ENCODE data around the gene HCST.

DNA sequence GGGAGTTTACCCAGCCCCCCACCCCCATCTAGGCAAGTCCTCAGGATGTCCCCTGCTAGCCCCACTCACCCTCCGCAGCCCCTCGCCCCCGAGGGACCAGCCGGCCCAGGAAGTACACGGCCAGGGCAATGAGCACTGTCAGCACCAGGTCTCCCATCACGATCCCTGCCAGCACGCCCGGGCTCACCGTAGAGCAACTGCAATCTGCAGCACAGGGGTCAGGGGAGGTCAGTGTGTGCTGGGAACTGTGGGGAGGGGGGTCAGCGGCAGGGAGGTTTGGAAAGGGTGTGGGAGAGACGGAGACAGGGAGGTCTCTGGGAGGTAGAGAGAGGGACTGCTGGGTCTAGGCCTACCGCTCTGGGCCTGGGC, 5.0 kb downstream of the HCST start:
- TF ChIP-seq, protein P1, sequence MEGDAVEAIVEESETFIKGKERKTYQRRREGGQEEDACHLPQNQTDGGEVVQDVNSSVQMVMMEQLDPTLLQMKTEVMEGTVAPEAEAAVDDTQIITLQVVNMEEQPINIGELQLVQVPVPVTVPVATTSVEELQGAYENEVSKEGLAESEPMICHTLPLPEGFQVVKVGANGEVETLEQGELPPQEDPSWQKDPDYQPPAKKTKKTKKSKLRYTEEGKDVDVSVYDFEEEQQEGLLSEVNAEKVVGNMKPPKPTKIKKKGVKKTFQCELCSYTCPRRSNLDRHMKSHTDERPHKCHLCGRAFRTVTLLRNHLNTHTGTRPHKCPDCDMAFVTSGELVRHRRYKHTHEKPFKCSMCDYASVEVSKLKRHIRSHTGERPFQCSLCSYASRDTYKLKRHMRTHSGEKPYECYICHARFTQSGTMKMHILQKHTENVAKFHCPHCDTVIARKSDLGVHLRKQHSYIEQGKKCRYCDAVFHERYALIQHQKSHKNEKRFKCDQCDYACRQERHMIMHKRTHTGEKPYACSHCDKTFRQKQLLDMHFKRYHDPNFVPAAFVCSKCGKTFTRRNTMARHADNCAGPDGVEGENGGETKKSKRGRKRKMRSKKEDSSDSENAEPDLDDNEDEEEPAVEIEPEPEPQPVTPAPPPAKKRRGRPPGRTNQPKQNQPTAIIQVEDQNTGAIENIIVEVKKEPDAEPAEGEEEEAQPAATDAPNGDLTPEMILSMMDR (conservative IDR thresholded peaks at IDR 0.05; ENCODE audit: low read depth, low read length): no peak
- TF ChIP-seq EZH2phosphoT487 (IDR thresholded peaks at IDR 0.05; ENCODE audit: borderline replicate concordance, low read length) (no peak), EZH2 (IDR thresholded peaks at IDR 0.05; ENCODE audit: low read length, unreplicated experiment) (no peak)
